Activated CD4-positive, alpha-beta T cell treated with anti-CD3 and anti-CD28 coated beads, Interleukin-2, Interleukin-4, amounts not matched to agents 100 ng/mL and 50 ng/mL, durations not matched to agents 16 hours and 8 hours (primary cell): ENCODE results near the gene BCL11B.

Experiments used
- DNase-seq: peaks from one replicate; pipeline ENCODE4 v3.0.0-alpha.2; 2020; ENCODE audit warnings: low spot score

Gene BCL11B

DNA sequence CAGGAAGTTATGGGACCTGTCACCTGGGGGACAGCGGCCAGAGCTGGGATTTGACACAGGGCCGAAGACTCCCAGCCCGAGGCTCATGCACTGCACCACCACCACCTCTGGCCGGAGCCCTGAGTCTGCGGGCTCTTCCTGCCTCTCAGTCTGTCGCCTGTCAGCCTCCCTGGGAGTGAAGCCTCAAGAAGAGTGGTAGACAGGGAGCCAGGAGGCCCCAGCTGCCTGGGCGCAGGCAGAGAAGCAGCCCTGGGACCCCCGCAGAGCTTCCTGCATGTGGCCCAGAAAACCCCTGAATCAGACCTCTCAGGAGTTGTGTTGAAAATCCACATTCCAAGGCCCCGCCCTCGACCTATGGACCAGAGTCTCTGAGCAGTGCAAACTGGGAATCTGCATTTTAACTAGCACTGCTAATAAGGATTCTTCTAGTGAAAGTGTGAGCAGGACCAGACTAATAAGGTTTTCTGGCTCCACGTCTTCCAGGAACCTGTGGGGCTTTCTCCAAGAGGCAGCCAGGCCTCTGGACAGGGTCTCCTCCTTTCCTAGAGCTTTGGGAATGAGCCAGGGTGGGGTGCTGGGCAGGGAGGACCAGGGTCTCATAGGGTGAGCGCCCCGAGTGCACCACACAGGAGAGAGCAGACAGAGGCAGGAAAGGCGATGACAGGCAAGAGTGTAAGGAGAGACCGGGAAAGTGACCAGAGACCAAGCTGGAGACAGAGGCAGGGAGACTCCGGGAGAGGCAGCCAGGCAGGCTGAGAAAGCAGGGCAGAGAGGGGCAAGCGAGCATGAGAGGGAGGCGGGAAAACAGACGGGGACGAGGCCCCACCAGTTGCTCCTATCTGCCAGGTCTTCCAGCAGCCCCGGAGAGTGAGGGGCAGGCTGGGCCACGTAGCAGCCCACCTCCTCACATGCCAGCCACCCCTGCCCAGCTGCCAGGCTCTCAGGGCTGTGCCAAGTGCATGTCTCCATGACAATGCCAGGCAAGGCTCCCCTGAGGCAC, 112.4 kb downstream of the BCL11B start:
- DNase-seq: no peak

DNA sequence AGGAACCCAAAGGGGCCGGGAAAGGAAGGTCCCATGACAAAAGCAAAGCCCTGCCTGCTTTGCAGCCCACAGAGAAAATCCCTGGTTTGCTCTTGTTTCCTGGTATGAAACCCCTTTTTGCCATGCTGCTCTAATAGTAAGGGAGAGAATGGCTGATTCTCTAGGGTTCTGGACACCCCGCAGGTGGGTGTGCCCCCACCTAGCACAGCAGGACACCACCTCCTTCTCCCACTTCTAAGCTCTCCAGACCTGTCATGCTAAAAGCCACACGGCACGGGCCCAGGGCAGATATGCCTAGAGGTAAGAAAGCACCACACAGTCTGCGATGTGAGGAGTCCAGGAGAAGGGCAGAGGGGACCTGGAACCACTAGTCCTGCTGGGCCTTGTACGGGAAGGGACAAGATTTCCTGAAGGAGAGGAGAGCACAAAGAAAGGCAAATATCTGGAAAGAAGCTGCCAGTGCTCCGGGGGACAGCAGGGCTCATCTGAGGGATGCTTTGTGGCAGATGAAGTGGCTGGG, 113.3 kb downstream of the BCL11B start:
- no peak for DNase-seq

- DNase-seq: no peak
Measured at GRCh38 chr14:99158150-99158549, 113.8 kb downstream of the BCL11B start.

DNA sequence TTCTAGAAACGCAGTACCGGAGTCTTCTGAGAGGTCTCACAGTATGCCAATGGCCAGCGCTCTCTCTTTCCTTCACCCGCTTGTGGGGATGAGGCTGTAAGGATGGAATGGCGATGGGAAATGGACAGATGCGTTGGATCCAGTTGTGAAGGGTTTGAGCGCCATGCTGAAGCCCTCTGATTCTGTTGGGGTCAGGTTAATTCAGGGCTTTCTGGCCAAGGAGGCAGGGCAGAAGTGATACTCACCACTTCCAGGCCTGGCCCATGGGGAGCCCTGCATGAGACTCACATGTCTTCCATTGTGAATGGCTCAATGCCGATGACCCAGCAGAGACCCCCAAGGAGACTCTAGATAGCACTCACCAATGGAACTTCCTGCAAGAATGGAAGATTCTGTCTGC, 114.3 kb downstream of the BCL11B start:
- DNase-seq: no peak

- DNase-seq: no peak
Measured at GRCh38 chr14:99157246-99157645, 114.8 kb downstream of the BCL11B start.

- DNase-seq: no peak
Measured at GRCh38 chr14:99156814-99157213, 115.2 kb downstream of the BCL11B start.

- no peak for DNase-seq
Measured at GRCh38 chr14:99156090-99156425, 115.9 kb downstream of the BCL11B start.

DNA sequence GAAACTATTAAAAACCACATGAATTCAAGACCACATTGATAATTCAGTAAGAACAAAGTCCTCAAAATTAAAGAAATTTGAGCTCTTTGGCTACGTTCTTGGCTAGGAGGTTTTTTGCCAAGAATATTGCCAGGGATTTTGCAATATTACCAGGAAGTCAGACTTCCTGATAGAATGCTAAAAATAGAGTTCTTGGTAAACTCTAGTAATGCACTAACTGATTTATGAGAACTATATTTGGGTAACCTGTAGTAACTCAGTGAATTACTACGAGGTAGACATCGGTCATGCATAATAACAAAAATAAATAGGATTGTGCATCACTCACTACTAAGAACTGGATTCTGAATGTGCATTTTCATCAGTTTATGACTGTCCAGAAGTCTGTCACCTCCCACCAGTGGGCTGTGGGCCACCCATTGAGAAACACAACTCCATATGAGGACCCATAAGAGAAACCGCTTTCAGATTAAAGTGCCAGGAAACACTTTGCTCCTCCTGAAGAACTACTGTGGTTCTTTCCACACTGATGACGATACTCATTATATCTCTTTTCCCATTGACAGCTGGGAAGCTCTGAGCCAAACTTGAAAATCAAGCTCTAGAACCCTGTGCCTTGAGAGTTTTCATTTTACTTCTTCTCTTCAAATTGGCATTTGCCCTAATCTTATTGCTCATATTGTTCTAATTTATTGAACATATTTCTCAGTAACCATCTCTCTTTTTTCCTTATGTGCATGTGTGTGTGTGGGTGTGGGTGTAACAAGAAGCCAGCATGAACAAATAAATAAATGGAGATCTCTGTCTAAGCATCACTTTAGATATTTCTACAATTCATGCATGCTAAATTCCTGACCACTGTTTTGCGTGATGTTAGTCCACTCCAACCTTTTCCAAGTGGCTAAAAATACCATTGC, 116.6 kb downstream of the BCL11B start:
- DNase-seq: no peak

DNA sequence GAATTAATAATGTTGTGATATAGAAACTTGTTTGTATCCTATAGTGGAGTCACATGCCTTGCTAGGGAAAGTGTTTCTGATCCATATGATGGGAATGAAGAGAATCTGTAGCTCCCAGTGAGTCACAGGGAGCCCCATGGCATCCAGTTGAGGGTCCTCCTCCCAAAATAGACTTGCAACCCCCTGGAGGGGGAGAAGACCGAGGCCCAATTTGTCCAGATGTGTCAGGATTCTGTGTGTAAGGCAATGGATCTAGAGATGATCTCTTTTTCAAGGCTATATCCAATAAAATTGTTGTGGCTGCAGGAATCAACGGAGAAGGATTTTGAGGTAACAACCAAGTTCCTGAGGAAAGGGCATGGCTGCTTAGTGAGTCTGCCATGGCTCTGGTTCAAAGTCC, 121.8 kb downstream of the BCL11B start:
- DNase-seq: no peak

DNA sequence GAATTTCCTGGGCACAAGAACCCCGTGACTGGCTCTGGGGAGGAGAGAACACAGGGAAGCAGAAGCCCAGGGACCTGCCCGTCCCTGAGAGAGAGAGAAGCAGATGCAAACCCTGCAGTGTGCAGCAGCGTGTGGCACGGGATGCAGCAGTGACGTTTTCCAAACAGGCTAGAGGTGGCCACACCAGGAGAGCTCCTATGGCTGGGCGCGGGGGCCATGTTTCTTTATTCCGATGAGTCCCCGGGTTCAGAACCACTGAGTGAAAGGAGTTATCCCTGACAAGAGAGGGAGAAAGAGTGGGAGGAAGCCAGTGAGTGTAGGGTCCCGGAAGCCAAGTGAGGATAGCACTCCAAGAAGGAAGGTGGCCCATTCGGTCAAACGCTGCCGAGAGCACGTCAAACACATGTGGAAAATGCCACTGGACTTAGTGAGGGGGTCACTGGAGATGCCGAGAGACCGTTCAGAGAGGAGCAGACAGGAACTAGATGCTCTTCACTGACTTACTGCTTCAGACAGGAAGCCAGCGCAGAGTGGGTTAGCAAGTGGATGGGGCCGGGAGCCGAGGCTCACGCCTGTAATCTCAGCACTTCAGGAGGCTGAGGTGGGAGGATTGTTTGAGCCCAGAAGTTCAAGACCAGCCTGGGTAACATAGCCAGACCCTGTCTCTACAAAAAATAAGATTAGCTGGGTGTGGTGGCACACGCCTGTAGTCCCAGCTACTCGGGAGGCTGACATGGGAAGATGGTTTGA, 123.0 kb downstream of the BCL11B start:
- no peak for DNase-seq

DNA sequence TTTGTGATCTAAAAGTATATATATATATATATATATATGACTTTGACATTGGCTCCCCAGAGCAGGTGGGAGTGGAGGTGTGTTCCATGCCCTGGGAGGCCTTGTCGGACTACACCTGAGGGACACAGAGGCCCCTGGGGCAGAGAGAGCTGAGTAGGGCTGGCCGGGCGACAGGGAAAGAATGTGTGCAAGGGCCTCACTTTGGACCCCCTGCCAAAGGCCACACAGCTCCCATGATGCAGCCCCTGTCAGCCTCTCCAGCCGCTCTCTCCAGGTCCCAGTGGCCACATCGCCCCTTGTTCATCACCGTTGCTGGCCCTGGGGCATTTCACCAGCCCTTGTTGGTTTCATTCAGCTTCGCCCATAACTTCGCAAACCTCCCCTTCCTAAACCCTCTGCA, 123.9 kb downstream of the BCL11B start:
- no peak for DNase-seq

DNA sequence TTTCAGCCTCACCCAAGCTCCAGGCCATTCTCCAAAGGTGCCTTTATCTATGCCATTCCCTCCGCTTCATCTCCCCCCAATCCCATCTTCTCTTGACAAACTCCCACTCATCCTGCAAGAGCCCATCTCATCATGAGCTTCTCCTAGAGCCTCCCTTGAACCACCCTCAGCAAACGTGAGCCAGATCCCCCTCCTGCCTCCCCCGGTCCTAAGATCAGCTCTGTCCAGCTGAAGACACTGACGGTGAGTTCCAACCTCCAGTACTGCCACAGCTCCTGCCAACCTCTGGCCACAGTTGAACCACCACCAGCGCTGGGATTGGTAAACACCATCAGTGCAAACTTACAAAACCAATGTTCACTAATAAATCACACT, 124.6 kb downstream of the BCL11B start:
- no peak for DNase-seq

GRCh38 chr14:99146616-99147365, 125.2 kb downstream of the BCL11B start:
- DNase-seq: no peak

- no peak for DNase-seq
Measured at GRCh38 chr14:99145307-99145706, 126.7 kb downstream of the BCL11B start.

GRCh38 chr14:99143793-99144192, 128.2 kb downstream of the BCL11B start:
- no peak for DNase-seq

- no peak for DNase-seq
Measured at GRCh38 chr14:99143126-99143525, 128.9 kb downstream of the BCL11B start.

DNA sequence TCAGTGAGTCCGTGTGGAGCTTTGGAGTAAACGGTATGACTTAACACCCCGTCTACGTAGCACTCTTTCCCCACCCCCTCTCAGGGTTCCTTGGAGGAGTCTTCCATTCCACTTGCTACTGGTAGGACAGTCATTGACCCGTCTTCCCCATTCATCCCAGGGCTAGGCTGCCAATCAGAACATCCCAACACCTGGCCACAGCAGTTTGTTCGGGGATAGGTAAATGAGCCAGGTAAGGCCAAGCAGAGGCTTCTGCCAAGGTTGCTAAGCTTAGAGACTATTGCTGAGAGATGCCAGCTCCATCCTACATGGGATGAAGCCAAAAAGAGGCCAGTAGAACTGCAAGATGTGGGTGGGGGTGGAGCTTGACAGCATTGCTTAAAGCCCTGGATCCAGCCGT, 130.8 kb downstream of the BCL11B start:
- no peak for DNase-seq

- DNase-seq: no peak
Measured at GRCh38 chr14:99138999-99139865, 132.8 kb downstream of the BCL11B start.

GRCh38 chr14:99137913-99138571, 134.0 kb downstream of the BCL11B start:
- peak; percentile 19 for DNase-seq
